NCI-H526 treated with DMSO at 0.1 percent for 48 hours (cell line): ENCODE data around the gene LRFN2.

ENCODE experiments used
- DNase-seq: peaks from one replicate; lab custom pipeline; 2025; lab: John Stamatoyannopoulos, UW

The LRFN2 gene

DNA sequence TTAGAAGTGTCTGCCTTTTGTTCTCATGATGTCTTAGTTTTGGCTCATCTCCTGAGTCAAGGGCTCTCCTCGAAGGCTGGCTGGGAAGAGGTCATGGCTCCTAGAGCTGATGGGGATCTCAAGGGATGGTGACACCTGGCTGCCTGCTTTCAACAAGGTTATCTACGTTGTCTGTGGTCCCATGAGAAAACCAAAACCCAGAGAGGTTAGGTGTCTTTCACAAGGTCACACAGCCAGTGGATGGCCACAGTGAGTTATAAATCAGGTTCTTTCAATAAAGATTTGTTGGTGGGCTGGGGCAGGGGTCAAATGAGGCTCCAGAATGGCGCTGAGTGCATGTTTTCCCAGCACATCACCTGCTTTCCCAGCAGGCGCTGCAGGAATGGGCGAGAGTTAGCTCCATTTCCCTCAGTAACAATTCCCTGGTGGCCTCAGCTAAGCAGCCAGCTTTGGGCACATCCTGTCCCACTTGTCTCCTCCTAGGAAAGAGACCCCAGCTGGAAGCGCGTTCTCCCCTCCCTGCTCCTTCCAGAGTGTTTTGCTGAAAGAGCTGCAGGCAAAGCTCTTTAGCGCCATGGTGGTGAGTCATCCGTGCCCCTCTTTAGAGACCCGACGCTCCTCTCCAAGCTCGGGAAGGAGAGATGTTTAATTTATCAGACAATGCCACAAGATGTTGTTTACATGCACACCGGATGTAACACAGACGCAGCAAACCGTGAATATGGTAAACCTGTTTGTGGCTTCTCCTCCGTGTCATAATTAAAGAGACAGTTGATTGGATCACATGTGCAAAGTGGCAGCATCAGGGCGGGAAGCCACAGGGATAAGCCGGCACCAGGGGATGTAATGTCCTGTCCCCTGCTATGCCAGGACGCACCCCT is 109.7 kb downstream of the LRFN2 start:
- no peak for DNase-seq

DNA sequence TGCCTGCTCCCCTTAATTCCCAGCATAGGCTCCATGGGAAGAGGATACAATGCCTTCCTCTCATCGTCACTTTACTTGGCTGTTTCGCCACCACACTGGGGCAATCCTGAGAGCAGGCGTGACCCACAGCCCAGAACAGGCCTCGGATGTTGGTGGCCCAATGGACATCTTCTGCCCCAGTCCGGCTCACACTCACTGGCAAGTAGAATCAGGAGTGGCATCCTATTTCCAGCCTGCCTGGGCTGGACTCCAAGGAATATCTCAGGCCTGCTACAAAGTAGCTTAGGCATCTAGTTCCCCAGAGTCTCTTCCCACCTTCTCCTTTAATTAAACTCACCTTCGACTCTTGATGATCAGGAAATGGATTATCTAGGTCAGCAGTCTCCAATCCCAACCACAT is 110.5 kb downstream of the LRFN2 start:
- DNase-seq: no peak

DNA sequence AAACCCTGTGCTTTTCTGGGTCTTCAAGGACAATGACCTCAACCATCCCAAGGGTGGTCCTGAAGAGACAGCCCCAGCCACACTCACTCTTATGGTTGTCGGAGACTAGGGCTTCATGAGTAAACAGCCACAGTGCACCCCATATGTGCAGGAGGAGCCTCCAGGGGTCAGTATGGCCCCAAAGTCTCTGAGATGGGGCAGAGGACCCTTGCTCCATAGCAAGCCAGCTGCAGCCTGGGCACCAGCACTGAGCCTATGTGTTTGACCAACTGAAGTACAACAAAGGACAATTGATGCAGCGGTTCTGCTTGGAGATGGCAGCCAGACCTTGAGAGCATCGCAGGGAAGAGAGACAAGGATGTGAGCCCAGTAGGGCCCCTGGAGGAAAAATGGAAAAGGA is 112.2 kb downstream of the LRFN2 start:
- DNase-seq: no peak

DNA sequence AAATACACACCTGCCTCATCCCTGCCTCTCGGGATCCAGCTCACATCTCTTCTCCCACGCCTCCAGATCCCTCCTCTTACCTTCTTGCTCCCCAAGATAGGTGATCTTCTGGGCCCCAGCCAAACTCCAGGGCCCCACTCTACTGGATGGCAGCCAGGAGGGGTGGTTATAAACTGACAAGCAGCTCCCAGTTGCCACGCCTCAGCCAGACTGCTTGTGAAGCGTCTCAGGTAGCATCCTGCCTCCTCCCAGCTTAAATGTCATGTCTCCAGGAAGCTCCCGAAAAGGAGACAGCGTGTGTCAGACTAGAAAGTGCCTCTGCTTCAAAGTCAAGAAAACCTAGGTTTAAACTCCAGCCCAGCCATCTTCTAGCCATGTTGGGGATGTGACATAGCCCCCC is 114.1 kb downstream of the LRFN2 start:
- no peak for DNase-seq

DNA sequence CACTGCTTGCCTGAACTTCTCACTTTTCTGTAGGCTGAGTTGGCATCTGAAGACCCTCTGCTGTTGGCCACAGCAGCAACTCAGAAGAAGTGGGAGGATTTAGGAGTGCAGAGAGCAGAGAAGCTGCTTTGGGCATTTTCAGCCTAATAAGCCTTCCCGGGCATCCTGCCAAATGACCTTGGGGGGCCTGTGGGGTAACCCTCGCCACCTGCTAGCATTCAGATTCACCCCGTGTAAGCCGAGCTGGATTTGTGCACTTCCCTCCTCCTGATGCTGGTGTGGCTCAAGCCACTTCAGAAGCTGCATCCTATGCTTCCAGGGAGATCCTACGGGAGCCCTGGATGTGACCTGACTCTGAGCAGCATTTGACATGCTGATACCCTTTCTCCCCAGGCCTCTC is 114.8 kb downstream of the LRFN2 start:
- no peak for DNase-seq

DNA sequence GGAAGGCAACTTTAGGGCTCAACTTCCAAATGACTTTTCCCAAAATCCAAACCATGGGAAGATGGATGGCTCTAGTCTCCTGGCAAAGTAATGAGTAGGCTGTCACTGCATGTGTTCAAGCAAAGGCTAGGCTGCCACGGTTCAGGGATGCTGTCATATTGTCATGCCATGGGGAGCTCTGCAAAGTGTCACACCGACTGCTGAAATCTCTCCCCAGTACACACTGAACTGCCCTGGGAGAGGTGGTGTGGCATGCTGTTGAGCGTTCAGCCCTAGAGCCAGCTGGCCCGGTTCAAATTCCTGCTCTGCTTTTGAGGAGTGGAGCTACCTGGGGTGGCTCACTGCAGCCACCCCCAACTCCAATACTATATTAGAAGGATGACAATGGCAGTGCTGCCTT is 115.9 kb downstream of the LRFN2 start:
- DNase-seq: no peak

DNA sequence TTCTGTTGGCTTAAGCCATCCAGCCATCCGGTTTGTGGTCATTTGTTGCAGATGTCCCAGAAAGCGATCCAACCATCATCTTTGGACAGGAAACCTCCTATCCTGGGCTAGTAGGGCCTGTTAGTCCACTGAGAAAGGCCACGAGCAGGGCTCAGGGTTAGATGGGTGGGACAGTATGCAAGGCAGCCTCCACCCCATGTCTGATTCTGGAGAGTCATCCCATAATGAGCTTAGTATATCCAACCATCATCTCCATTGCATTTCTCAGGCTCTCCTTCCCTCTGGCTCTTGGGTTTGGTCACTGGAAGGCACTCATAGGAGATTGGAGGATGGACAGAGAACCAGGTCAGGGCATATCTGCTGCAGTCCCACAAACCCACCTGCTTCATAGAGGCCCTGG is 117.8 kb downstream of the LRFN2 start:
- DNase-seq: no peak

DNA sequence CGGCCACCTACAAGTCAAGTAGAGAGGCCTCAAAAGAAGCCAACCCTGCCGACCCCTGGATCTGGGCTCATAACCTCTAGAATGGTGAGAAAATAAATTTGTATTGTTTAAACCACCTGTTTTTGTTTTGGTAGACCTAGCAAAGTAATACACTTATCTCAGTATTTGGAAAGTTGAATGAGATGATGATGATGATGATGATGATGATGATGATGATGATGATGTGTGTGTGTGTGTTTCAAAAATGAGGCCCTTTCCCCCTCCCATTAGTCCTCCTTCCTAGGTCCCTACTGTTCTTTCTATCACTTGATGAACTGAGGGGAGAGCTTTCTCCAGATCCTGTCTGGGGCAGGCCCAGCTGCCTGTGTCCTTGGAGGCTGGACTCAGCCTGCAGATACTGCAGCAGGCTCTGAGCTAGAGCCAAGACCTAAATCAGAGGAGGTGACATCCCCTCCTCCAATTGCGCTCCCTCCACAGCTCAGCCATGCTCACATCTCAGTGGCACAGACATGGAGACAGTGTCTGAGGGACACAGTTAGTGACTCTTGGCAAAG is 120.1 kb downstream of the LRFN2 start:
- DNase-seq: no peak

DNA sequence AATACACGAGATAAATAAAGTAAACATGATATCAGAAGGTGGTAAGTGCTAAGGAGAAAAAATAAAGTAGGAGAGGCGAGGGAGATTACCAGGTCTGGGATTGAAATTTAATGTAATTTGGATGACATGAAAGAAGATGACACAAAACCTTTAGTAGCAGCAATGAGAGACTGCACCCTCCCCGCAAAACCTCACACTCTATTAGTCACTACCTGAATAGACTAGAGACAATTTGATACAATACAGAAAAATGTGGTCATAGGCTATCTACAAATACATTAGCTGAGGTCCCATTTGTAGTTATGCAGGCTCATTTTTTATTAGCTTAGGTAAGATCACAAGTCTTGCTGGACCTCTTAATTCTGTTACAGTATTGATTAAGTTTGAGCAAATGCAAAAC is 125.5 kb downstream of the LRFN2 start:
- no peak for DNase-seq

DNA sequence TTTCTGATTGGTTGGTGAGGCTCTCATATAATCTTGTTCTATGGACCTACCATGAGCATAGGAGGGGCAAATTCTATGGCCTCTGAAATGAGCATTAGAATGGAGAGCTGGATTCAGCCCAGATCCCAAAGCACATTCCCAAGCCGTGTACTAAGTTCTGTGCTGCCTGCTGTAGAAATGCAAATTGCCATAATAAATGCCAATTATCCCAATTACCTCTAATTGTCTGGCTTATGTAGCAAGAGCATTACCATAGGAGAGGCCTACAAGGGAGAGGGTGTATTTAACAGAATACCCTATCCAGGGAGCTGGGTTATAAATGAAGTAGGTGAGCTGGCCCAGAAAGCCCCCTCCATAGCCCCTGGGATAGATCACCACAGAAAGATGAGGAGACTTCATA is 126.8 kb downstream of the LRFN2 start:
- DNase-seq: no peak

DNA sequence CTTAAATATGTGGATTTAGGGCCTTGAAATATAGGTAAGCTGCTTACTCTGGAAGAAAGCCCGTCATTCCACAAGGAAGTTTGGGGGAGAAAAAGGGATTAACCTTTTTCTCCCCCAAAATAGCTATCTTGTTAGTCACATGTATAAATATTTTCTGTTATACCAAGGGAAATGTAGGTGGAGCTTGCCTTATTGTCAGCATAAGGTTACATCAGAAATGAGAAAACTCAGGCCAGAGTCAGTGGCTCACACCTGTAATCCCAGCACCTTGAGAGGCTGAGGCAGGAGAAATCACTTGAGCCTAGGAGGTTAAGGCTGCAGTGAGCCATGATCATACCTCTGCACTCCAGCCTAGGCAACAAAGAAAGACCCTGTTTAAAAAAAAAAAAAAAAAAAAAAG is 129.9 kb downstream of the LRFN2 start:
- no peak for DNase-seq

DNA sequence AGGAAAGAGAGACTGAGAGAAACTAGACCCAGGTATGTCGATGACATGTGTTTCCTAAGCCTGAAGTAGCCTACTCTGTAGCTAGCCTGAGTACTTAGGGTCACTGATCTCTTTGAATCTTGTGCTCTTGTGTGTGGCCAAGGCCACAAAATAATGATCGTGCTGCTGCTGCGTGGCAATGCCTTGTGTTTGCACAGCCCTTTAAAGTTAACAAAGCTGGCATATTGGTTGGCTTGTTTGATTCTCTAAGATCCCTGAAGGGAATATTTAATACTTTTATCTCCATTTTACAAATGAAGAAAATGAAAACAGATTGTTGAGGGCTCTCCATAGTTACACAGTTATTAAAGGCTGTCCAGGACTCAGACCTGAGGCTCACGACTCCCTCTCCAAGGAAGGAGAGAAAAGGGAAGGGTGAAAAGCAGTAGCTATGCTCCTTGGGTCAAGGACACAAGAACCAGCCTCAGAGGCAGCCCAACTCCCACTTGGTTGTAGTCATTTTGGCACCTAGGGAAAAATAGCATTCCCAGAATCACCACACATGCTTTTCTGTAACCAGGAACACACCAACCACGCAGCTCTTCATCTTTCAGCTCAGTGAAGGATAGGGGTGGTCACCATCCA is 130.7 kb downstream of the LRFN2 start:
- no peak for DNase-seq

DNA sequence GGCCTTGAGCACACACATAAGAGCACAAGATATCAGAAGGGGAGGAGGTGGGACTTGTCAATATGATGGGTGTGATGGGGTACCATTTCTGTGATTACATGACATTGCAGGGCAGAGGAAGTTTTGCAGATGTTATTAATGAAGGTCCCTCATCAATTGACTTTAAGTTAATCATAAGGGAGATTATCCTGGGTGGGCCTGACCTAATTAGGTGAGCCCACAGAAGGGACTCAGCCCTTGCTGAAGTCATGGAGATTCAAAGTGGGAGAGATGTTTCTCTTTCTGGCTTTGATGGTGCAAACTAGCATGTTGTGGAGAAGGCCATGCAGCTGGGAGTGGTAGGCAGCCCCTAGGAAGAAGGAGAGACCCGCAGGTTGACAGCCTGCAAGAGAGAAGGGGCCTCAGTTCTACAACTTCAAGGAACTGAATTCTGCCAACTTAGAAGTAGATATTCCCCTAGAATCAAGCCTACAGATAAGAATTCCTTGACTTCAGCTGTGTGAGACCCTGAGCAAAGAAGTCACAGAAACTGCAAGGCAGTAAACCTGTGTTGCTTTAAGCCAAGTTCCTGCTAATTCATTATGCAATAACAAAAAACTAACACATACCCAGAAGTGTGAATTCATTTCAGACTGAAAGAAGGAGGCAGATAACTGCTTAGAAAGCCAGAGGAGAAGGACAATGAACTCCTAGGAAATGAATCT is 131.3 kb downstream of the LRFN2 start:
- DNase-seq: no peak

DNA sequence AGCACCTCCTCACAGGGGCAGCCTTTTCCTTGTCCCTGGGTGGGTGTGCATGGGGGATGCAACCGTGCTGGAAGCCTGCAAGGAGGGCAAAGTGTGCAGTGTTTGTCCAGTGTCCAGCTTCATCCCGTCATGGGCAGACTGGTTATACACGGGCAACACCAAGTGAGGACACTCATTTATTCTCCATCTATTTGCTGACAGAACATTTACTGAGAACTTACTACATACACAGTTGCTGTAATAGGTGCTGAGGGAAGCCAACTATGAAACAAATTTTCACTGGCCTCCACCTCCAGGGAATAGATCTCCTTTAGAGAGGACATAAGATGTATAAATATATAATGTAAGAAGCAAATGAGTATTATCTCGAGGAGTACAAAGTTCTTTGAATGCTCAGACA is 136.7 kb downstream of the LRFN2 start:
- DNase-seq: no peak

DNA sequence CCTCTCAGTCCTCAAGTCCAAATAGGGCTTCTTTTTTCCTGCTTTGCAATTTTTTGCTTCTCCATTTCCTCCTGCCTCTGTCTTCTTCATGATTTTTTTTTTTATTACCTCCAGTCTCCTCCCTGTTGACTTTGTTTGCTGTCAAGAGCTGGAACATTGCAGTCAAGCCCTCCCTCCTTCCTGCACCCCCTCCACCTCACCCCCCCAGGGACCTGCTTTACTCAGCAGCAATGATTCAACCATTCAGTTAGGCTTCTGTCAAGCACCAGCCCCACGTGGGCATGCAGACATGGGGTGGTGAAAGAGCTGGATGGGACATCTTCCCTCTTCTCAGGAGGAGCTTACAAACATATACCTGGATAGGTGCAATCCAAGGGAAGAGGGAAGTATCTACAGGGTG is 142.4 kb downstream of the LRFN2 start:
- DNase-seq: no peak

DNA sequence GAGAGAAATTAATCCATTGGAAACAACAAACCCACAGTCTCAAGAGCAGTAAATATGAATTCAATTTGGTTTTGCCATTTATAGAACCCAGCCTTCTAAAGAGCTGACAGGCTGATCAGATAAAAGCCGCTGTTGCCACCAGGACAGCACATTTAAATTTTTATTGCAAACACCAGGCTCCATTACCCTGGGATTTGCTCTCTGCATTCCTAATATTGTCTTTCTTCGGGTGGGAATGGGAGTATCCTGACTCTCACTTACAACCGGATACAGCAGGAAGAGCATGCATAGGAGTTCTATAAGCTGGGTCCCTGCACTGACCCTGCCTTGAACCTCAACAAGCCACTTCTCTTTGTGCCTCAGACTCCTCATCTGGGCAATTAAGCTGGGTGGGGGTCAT is 142.9 kb downstream of the LRFN2 start:
- no peak for DNase-seq

DNA sequence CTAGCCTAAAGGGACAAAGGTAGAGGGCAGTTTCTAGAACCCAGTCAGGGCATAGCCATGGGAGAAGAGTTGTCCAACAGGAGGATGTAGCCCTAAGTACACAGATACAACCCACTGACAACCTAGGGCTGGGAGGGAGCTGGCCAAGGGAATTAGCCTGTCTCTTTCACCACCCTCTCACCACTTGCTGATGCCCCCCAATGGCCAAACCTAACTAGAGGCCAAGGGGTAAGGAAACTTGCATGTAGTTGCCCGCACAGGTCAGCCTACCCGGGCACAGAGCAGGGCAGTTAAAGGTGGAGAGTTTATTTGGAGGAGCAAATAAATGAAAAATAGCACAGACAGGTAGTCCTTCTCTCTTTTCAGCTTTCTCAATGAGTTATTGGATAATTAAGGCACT is 143.3 kb downstream of the LRFN2 start:
- no peak for DNase-seq

DNA sequence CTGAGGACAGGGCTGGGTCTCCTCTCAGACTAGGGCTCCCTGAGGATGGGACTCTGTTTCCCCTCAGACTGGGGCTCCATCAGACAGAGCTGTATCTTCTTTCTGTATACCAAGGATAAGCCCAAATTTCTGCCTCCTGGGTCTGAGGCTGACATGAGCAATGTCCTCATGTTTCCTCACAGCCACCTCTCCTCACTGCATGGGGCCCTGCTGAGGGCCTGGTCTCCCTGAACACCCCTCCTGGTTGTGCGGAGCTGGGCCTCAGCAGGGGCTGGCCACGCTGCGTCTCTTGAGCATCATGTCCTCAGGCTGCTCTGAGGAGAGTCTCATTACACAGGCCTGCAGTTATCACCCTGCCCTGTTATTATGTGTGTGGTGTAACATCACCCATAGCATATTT is 144.6 kb downstream of the LRFN2 start:
- no peak for DNase-seq

DNA sequence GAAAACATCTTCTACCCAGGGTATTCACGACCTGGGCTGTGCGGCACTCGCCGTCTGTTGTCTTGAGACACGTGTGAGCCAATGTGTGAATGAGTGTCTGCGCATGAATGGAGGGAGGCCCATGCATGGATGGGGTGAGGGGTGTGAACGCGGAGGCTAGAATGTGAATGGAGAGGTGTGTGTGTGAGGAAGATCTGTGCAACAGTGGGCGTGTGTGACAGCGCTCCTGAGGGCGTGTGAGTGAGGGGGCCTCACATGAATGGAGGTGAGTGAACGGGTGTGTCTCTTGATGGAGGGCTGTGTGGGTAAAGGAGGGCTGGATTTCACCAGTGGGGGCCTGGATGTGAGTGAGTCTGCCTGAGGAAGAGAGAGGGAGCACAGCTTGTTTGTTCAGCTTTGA is 146.0 kb downstream of the LRFN2 start:
- no peak for DNase-seq

DNA sequence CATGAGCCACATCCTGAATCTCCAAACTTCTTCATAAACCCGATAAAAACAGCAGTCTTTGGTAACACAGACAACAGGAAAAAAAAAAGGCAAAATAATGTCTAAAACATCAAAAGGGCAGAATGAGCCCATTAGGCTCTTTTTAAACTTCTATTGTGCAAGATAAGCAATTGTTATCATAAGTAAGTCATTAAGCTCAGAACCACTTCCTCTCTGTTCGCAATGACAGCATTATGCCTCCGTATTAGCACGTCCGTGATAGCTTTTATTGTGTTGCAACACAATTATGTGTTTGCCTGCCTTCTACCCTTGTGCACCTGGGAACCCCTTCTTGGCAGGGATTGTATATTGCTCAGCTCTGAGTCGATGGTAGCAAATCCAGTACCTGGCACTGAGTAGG is 147.1 kb downstream of the LRFN2 start:
- DNase-seq: no peak

DNA sequence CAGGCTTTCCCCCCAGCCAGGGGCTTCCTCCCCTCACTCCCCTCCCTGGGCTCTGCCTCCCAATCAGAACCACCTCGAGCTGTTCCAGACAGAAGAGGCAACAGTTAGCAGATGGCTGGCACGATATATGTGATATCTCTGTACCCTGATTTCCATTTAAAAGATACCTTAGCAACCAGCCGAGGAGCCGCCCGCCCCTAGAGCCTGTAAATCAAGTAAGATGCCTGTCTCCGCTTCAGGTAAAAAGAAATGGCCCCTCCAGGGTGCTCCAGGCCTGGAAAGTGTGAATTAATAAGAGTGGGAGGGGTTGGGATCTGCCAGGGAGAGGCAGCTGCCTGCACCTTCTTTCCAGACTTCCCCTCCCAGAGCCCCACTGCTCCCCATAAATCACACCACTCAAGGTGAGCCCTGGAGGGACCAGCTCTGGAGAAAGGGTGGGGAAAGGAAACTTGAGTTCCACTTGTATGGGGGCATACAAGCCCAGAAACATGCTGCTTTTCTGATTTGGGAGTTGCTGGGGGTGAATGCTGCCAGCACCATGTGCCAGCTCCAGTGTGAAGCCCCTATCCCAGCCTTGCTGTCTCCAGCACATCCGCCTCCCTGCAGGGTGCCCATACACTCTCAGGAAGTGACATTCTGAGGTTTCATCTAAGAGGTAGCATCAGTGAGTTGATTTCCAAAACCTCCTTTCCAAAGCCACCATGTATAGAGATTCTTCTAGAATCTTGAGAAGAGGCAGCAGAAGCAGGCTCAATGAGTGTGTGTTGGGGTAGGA is 148.0 kb downstream of the LRFN2 start:
- DNase-seq: no peak

DNA sequence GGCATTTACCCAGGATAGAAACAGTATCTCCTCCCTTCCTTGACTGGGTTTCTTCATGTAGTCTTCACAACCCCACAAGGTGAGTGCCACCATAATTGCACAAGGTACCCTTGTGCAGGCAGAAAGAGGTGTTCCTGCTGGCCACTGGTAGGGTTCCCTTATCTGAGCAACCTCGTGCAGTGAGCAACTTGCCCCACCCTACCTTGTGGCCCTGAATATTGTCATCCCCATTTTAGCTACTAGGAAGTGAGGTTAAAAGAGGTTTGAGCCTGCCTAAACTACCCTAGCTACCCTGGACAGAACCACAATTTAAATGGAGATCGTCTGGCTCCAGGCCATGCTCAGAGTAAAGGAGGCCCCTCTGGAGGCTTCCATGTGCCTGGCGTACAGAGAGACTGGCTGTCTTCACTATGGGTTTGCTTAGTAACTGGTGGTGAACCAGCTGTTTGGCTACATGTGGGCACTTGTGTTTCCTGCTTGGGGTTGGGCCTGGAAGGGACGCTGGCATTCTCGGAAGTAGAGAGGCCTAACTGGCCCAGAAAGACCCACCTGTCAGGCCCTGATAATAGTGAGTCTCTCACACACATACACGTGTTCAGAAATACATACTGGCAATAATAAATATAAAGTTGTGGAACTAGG is 148.8 kb downstream of the LRFN2 start:
- no peak for DNase-seq
